MM.1S (cell line): ENCODE measurements around the gene SPATS1.

ENCODE experiments used
- DNase-seq: peaks from one replicate; pipeline ENCODE4 v3.0.0-alpha.2; 2015
- H2AFZ ChIP-seq: fragments of 300-600 bp; sonication (generic); 2 replicates; pipeline ENCODE4 v1.6.0; 2016; ENCODE audit warnings: antibody characterized with exemption, low read length
- H3F3A ChIP-seq: fragments of 300-600 bp; sonication (generic); 2 replicates; pipeline ENCODE4 v1.6.1; 2016; ENCODE audit warnings: mild to moderate bottlenecking, antibody characterized with exemption, low read length, moderate library complexity, mixed read lengths; ENCODE audit not compliant: insufficient read depth
- H3K27ac ChIP-seq: fragments of 300-600 bp; sonication (generic); 2 replicates; pipeline ENCODE4 v1.5.1; 2016; ENCODE audit warnings: mild to moderate bottlenecking, low read length
- H3K27me3 ChIP-seq: fragments of 300-600 bp; sonication (generic); replicated peaks from 2 replicates; pipeline ENCODE4 v1.6.0; 2016; ENCODE audit warnings: low read length; ENCODE audit not compliant: insufficient read depth
- H3K36me3 ChIP-seq: fragments of 300-600 bp; sonication (generic); replicated peaks from 2 replicates; pipeline ENCODE4 v1.6.1; 2016; ENCODE audit warnings: mild to moderate bottlenecking, low read length, mixed read lengths; ENCODE audit not compliant: insufficient read depth
- H3K4me1 ChIP-seq: fragments of 300-600 bp; sonication (generic); 2 replicates; pipeline ENCODE4 v1.6.1; 2016; ENCODE audit warnings: low read length, mixed read lengths
- H3K4me2 ChIP-seq: fragments of 300-600 bp; sonication (generic); 2 replicates; pipeline ENCODE4 v1.6.0; 2016; ENCODE audit warnings: low read depth, low read length
- H3K4me3 ChIP-seq: fragments of 300-600 bp; sonication (generic); 2 replicates; pipeline ENCODE4 v1.5.1; 2016; ENCODE audit warnings: low read length, mixed read lengths
- H3K79me2 ChIP-seq: fragments of 300-600 bp; sonication (generic); 2 replicates; pipeline ENCODE4 v1.6.1; 2016; ENCODE audit warnings: mixed run types, low read length, mixed read lengths
- H3K9ac ChIP-seq: fragments of 300-600 bp; sonication (generic); 2 replicates; pipeline ENCODE4 v1.6.1; 2016; ENCODE audit warnings: low read length, mixed read lengths
- H3K9me2 ChIP-seq: fragments of 300-600 bp; sonication (generic); replicated peaks from 2 replicates; pipeline ENCODE4 v1.6.1; 2016; ENCODE audit warnings: mild to moderate bottlenecking, low read length, mixed read lengths; ENCODE audit not compliant: insufficient read depth
- H3K9me3 ChIP-seq: fragments of 300-600 bp; sonication (generic); replicated peaks from 2 replicates; pipeline ENCODE4 v1.6.1; 2016; ENCODE audit warnings: mild to moderate bottlenecking, low read length, mixed read lengths; ENCODE audit not compliant: insufficient read depth
- H4K20me1 ChIP-seq: fragments of 300-600 bp; sonication (generic); 2 replicates; pipeline ENCODE4 v1.6.1; 2016; ENCODE audit warnings: mild to moderate bottlenecking, low read length, moderate library complexity, mixed read lengths; ENCODE audit not compliant: insufficient read depth
- CTCF ChIP-seq: fragments of 300-600 bp; sonication (generic); IDR thresholded peaks from 2 replicates; pipeline ENCODE4 v1.5.1; 2016; ENCODE audit warnings: antibody characterized with exemption, low read length, mixed read lengths
- EZH2 ChIP-seq: fragments of 300-600 bp; sonication (generic); optimal IDR thresholded peaks from 2 replicates; pipeline ENCODE3; 2017; ENCODE audit warnings: low read depth, mild to moderate bottlenecking, antibody characterized with exemption, low read length, mixed read lengths
- EZH2phosphoT487 ChIP-seq: fragments of 300-600 bp; sonication (generic); IDR thresholded peaks from 2 replicates; pipeline ENCODE4 v1.6.1; 2018; ENCODE audit warnings: antibody characterized with exemption, low read length

SPATS1 gene

GRCh38 chr6:44302856-44303255, 39.6 kb upstream of the SPATS1 start:
- Histone ChIP-seq H3K9me3 (no peaks in the 10 kb centered on the region), H3F3A (no peaks in the 10 kb centered on the region), H3K27me3 (no peaks in the 10 kb centered on the region), H3K79me2 (no peaks in the 10 kb centered on the region), H4K20me1 (no peaks in the 10 kb centered on the region), H2AFZ (no peak overlapping the region), H3K9ac (no peak overlapping the region), H3K36me3 (no peaks in the 10 kb centered on the region), H3K4me1 (no peaks in the 10 kb centered on the region), H3K27ac (no peak overlapping the region), H3K9me2 (no peaks in the 10 kb centered on the region), H3K4me2 (no peak overlapping the region), H3K4me3 (no peak overlapping the region)
- DNase-seq, result no peak
- TF ChIP-seq EZH2 (no peak), EZH2phosphoT487 (no peak), CTCF (no peak)

GRCh38 chr6:44303842-44304241, 38.6 kb upstream of the SPATS1 start:
- no peak for DNase-seq
- H3K9ac ChIP-seq, result no peak overlapping the region
- H3K9me2 ChIP-seq, result no peaks in the 10 kb centered on the region
- H3K36me3 ChIP-seq, result no peaks in the 10 kb centered on the region
- H3K79me2 ChIP-seq, result no peaks in the 10 kb centered on the region
- H2AFZ ChIP-seq, result no peak overlapping the region
- H3K4me1 ChIP-seq, result no peaks in the 10 kb centered on the region
- H4K20me1 ChIP-seq, result no peaks in the 10 kb centered on the region
- H3K4me3 ChIP-seq, result no peak overlapping the region
- no peak overlapping the region for H3K4me2 ChIP-seq
- TF ChIP-seq EZH2phosphoT487 (no peak), EZH2 (no peak), CTCF (no peak)
- no peaks in the 10 kb centered on the region for H3F3A ChIP-seq
- no peaks in the 10 kb centered on the region for H3K9me3 ChIP-seq
- H3K27me3 ChIP-seq, result no peaks in the 10 kb centered on the region
- no peak overlapping the region for H3K27ac ChIP-seq

- Histone ChIP-seq H3K9ac (no peak overlapping the region), H3K4me1 (no peaks in the 10 kb centered on the region), H3F3A (no peaks in the 10 kb centered on the region), H2AFZ (no peak overlapping the region), H4K20me1 (no peaks in the 10 kb centered on the region), H3K9me3 (no peaks in the 10 kb centered on the region), H3K27me3 (no peaks in the 10 kb centered on the region), H3K9me2 (no peaks in the 10 kb centered on the region), H3K36me3 (no peaks in the 10 kb centered on the region), H3K79me2 (no peaks in the 10 kb centered on the region), H3K4me3 (no peak overlapping the region), H3K4me2 (no peak overlapping the region), H3K27ac (no peak overlapping the region)
- peak; percentile 20 for DNase-seq
- no peak for TF ChIP-seq EZH2phosphoT487
- peak; percentile 76 for TF ChIP-seq CTCF
Measured at GRCh38 chr6:44304282-44305199, 37.9 kb upstream of the SPATS1 start.
